ENCODE data around the gene AKR1E2.

Gene AKR1E2

GRCh38 chr10:4825868-4826791, at the start of gene AKR1E2:
TSS of gene AKR1E2 (plus strand) at chr10:4826207. CDS start at chr10:4826325, 118 bp downstream.
- H3K36me3 Mint-ChIP-seq, result no peaks in the 10 kb centered on the region
- no peak within 1 kb of the TSS for H3K27ac Mint-ChIP-seq
- ATAC-seq, result peak; percentile 63
- H3K4me3 Mint-ChIP-seq, result peak within 1 kb of the TSS; percentile 38
- no peaks in the 10 kb centered on the region for H3K9me3 Mint-ChIP-seq
- H3K4me1 Mint-ChIP-seq, result no peaks in the 10 kb centered on the region
- H3K27me3 Mint-ChIP-seq, result peaks cover 98% of the 10 kb centered on the region

- Mint-ChIP-seq H3K36me3 (no peaks in the 10 kb centered on the region), H3K4me3 (no peak overlapping the region), H3K27me3 (peaks cover 40% of the 10 kb centered on the region), H3K4me1 (no peaks in the 10 kb centered on the region), H3K9me3 (no peaks in the 10 kb centered on the region), H3K27ac (no peak overlapping the region)
- peak; percentile 72 for ATAC-seq
Measured at GRCh38 chr10:4776234-4776638, 49.8 kb upstream of the AKR1E2 start.

DNA sequence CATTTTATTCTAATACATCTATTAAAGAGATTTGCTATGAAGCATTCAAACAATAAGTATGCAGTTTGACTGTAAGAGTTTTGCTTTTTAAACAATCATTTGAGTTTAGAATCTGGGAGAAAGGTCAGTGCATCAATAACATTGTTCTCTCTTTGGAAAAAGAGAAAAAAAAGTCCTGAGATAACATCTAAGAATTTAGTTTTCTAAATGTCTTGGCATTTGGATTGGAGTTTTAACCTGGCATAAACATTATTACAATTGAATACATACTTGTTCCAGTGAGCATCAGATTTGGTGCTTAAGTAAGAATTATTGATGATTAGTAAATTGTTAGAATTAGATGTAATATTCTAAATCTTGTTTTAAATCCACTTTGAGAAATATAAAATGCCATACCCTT, 47.2 kb upstream of the AKR1E2 start:
- Mint-ChIP-seq H3K4me3 (no peak overlapping the region), H3K9me3 (no peaks in the 10 kb centered on the region), H3K36me3 (no peaks in the 10 kb centered on the region)

DNA sequence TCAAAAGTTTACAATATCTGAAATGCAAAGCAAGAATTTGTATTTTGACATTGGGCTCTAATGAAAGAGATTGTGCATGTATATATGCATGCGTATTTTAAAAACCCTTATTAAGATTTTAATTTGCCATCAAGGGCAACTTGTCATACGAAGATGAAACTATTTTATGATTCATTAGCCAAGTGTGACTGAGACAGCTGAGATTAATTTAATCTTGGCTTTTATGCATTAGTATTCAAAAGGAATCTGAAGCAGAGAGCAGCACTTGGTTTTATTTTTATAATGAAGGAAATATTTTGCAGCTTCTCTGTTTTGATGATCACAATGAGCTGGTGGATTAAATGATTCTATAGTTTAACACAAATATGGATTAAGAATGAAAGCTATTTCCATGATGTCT, 45.9 kb upstream of the AKR1E2 start:
- H3K4me3 Mint-ChIP-seq, result no peak overlapping the region
- no peaks in the 10 kb centered on the region for H3K36me3 Mint-ChIP-seq
- H3K27ac Mint-ChIP-seq, result no peak overlapping the region
- ATAC-seq, result no peak
- H3K27me3 Mint-ChIP-seq, result peaks cover 19% of the 10 kb centered on the region
- no peaks in the 10 kb centered on the region for H3K9me3 Mint-ChIP-seq
- H3K4me1 Mint-ChIP-seq, result no peaks in the 10 kb centered on the region

More for the DNA sequence above, 47.2 kb upstream of the AKR1E2 start:
- no peaks in the 10 kb centered on the region for H3K4me1 Mint-ChIP-seq
- H3K27ac Mint-ChIP-seq, result no peak overlapping the region
- ATAC-seq, result no peak
- peaks cover 23% of the 10 kb centered on the region for H3K27me3 Mint-ChIP-seq

- no peak overlapping the region for H3K27ac Mint-ChIP-seq
- H3K4me1 Mint-ChIP-seq, result no peaks in the 10 kb centered on the region
- no peak overlapping the region for H3K4me3 Mint-ChIP-seq
- no peaks in the 10 kb centered on the region for H3K9me3 Mint-ChIP-seq
- peaks cover 19% of the 10 kb centered on the region for H3K27me3 Mint-ChIP-seq
- no peaks in the 10 kb centered on the region for H3K36me3 Mint-ChIP-seq
- no peak for ATAC-seq
Measured at GRCh38 chr10:4780782-4781181, 45.2 kb upstream of the AKR1E2 start.

- Mint-ChIP-seq H3K27ac (no peak overlapping the region), H3K27me3 (peaks cover 27% of the 10 kb centered on the region), H3K9me3 (no peaks in the 10 kb centered on the region), H3K4me1 (no peaks in the 10 kb centered on the region), H3K4me3 (no peak overlapping the region), H3K36me3 (no peaks in the 10 kb centered on the region)
- ATAC-seq, result no peak
Measured at GRCh38 chr10:4781955-4782354, 44.1 kb upstream of the AKR1E2 start.

DNA sequence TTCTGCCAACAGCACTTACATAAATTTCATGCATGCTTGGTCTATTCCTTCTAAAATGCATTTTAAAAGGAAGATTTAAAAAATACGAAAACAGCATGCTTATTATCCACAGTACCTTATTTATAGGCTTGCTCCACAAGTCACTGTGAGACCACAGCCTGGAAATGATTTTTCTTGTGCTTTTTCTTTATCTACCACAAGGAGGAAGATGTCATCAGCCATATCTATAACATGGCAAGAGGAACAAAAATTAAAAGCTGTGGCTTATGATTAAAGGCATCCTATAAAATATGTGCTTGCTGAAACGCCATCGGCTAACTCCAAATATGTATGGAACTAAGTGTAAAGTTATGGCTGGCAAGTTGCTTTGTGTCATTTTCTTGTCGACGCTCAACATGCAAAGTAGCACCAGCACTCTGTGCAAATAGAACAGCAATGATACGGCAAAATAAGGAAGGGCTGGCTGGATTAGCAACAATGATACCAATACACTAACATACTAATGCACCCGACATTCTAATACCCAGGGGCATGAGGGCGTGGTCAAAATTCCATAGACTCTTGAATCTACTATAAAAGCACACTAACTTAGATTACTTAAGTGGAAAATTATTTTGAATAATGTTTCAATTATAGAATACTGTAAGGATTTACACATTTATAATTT, 41.2 kb upstream of the AKR1E2 start:
- Mint-ChIP-seq H3K4me1 (no peaks in the 10 kb centered on the region), H3K27me3 (peaks cover 27% of the 10 kb centered on the region), H3K36me3 (no peaks in the 10 kb centered on the region), H3K9me3 (no peaks in the 10 kb centered on the region), H3K27ac (no peak overlapping the region), H3K4me3 (no peak overlapping the region)
- ATAC-seq, result no peak

GRCh38 chr10:4786043-4786839, 39.8 kb upstream of the AKR1E2 start:
- Mint-ChIP-seq H3K9me3 (no peaks in the 10 kb centered on the region), H3K4me3 (no peak overlapping the region), H3K27me3 (peaks cover 19% of the 10 kb centered on the region), H3K27ac (no peak overlapping the region), H3K4me1 (no peaks in the 10 kb centered on the region), H3K36me3 (no peaks in the 10 kb centered on the region)
- ATAC-seq, result no peak

- Mint-ChIP-seq H3K36me3 (no peaks in the 10 kb centered on the region), H3K9me3 (no peaks in the 10 kb centered on the region), H3K4me3 (no peak overlapping the region), H3K27ac (no peak overlapping the region), H3K27me3 (peaks cover 13% of the 10 kb centered on the region), H3K4me1 (no peaks in the 10 kb centered on the region)
- ATAC-seq, result no peak
Measured at GRCh38 chr10:4790045-4790444, 36.0 kb upstream of the AKR1E2 start.

DNA sequence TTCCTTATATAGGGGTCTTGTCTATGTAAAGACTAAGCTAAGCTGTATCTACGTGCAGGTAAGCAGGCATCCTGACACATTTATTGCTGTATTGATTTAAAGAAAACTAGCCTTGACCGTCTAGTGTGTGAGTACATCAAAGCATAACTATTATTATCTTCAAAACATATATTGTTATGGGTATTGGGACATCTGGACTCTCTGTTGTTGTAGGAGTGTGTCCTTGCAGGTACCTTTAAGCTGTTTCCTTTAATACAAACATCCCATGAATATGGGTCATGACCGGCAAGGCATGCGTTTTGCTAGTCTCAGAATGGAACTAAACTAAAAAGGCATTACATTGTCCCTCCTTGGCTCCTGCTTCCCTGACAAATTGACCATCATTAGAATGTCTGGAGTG, 35.1 kb upstream of the AKR1E2 start:
- Mint-ChIP-seq H3K9me3 (no peaks in the 10 kb centered on the region), H3K36me3 (no peaks in the 10 kb centered on the region), H3K4me3 (no peak overlapping the region), H3K4me1 (no peaks in the 10 kb centered on the region), H3K27ac (no peak overlapping the region), H3K27me3 (peaks cover 7% of the 10 kb centered on the region)
- ATAC-seq, result no peak

DNA sequence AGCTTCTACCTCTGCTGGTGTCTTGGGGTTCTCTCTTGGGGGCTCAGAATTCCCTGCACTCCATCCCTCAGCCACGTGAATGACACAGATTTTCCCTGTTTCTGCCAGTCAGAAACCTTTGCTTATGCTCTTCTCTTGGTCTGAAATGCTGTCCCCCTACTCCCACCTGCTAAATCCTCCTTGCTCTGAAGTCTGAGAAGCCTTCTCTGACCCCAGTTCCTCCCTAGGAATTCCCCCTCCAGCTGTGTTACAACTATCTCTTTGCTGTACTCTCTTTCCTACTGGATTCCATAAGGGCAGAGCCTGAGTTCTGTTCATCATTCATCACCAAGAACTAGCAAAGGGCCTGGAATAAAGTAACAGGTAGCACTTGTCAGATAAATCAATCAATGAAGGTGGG, 33.6 kb upstream of the AKR1E2 start:
- H3K27ac Mint-ChIP-seq, result no peak overlapping the region
- H3K9me3 Mint-ChIP-seq, result no peaks in the 10 kb centered on the region
- ATAC-seq, result no peak
- H3K36me3 Mint-ChIP-seq, result no peaks in the 10 kb centered on the region
- peaks cover 1% of the 10 kb centered on the region for H3K27me3 Mint-ChIP-seq
- H3K4me3 Mint-ChIP-seq, result no peak overlapping the region
- no peaks in the 10 kb centered on the region for H3K4me1 Mint-ChIP-seq

GRCh38 chr10:4801405-4801804, 24.6 kb upstream of the AKR1E2 start:
- H3K27me3 Mint-ChIP-seq, result peaks cover 18% of the 10 kb centered on the region
- no peak overlapping the region for H3K27ac Mint-ChIP-seq
- H3K36me3 Mint-ChIP-seq, result no peaks in the 10 kb centered on the region
- H3K9me3 Mint-ChIP-seq, result no peaks in the 10 kb centered on the region
- no peak overlapping the region for H3K4me3 Mint-ChIP-seq
- H3K4me1 Mint-ChIP-seq, result no peaks in the 10 kb centered on the region
- ATAC-seq, result no peak

- Mint-ChIP-seq H3K4me3 (no peak overlapping the region), H3K27ac (no peak overlapping the region), H3K9me3 (no peaks in the 10 kb centered on the region), H3K27me3 (peaks cover 12% of the 10 kb centered on the region), H3K36me3 (no peaks in the 10 kb centered on the region), H3K4me1 (peaks cover 3% of the 10 kb centered on the region)
- no peak for ATAC-seq
Measured at GRCh38 chr10:4802711-4803487, 23.1 kb upstream of the AKR1E2 start.

- no peak overlapping the region for H3K4me3 Mint-ChIP-seq
- peaks cover 10% of the 10 kb centered on the region for H3K4me1 Mint-ChIP-seq
- no peak for ATAC-seq
- H3K36me3 Mint-ChIP-seq, result no peaks in the 10 kb centered on the region
- H3K27me3 Mint-ChIP-seq, result peaks cover 9% of the 10 kb centered on the region
- no peak overlapping the region for H3K27ac Mint-ChIP-seq
- no peaks in the 10 kb centered on the region for H3K9me3 Mint-ChIP-seq
Measured at GRCh38 chr10:4803822-4804221, 22.2 kb upstream of the AKR1E2 start.

DNA sequence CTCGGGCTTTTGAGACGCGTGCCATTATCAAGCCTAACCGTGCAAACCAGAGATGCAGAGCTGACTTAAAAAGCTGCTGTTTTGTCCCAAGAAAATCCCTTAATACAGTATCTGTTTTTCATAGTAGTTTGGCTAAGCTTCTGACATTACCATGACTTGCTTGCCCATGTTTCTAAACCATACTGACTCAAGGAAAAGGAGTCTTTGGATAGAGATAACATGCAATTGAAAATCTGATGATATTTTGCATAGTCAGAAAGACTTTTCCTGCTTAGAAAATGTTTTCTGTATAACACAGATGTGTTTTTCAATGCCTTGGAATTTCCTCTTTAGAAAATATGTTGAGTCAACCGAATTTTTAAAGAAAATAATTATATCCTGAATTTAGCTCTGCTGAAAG, 21.5 kb upstream of the AKR1E2 start:
- H3K9me3 Mint-ChIP-seq, result no peaks in the 10 kb centered on the region
- no peak overlapping the region for H3K27ac Mint-ChIP-seq
- no peak overlapping the region for H3K4me3 Mint-ChIP-seq
- H3K36me3 Mint-ChIP-seq, result no peaks in the 10 kb centered on the region
- no peak for ATAC-seq
- peaks cover 10% of the 10 kb centered on the region for H3K27me3 Mint-ChIP-seq
- peaks cover 10% of the 10 kb centered on the region for H3K4me1 Mint-ChIP-seq

Data from stimulated activated memory B cell treated with anti-CD40 and anti-IgM and Interleukin-4, amounts not matched to agents 10 μg/mL and 1 μg/mL and 100 μg/mL, for 72 hours (primary cell).